Measurements from ENCODE around the gene PTEN.

Gene PTEN

DNA sequence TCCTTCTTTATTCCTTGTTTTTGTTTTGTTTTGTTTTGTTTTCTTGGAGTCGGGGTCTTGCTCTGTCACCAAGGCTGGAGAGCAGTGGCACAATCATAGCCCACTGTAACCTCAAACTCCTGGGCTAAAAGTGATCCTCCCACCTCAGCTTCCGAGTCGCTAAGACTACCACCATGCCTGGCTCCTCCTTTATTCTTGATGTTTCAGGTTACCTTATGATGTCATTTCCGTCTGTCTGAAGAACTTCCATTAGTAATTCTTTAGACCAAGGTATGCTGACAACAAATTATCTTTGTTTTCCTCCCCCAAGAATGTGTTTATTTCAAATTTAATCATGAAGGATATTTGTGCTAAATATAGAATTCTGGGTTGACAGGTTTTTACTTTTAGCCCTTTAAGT lies 27.3 kb upstream of the PTEN start:
- Histone ChIP-seq H3K4me3 (ENCODE audit: insufficient read depth, low read length, poor library complexity, severe bottlenecking) (no peak overlapping the region), H2AFZ (ENCODE audit: low read depth, low read length, severe bottlenecking) (no peak overlapping the region), H3K27me3 (ENCODE audit: low read length) (no peaks in the 10 kb centered on the region), H3K79me2 (ENCODE audit: insufficient read depth, low read length) (no peaks in the 10 kb centered on the region), H3K27ac (ENCODE audit: low read depth, low read length) (no peak overlapping the region), H3K9me2 (replicated peaks; ENCODE audit: insufficient read depth, low read length) (no peaks in the 10 kb centered on the region), H3K9ac (ENCODE audit: low read length) (no peak overlapping the region), H4K20me1 (ENCODE audit: low read depth, low read length) (no peaks in the 10 kb centered on the region), H3K36me3 (ENCODE audit: low read length) (no peaks in the 10 kb centered on the region), H3K4me2 (ENCODE audit: low read depth, low read length, poor library complexity, severe bottlenecking) (no peak overlapping the region), H3K9me3 (ENCODE audit: insufficient read depth, low read length) (no peaks in the 10 kb centered on the region), H3F3A (ENCODE audit: insufficient read depth) (no peaks in the 10 kb centered on the region)
- no peak for TF ChIP-seq EZH2phosphoT487 (conservative IDR thresholded peaks at IDR 0.05; ENCODE audit: low read length)
- TF ChIP-seq, protein P1, sequence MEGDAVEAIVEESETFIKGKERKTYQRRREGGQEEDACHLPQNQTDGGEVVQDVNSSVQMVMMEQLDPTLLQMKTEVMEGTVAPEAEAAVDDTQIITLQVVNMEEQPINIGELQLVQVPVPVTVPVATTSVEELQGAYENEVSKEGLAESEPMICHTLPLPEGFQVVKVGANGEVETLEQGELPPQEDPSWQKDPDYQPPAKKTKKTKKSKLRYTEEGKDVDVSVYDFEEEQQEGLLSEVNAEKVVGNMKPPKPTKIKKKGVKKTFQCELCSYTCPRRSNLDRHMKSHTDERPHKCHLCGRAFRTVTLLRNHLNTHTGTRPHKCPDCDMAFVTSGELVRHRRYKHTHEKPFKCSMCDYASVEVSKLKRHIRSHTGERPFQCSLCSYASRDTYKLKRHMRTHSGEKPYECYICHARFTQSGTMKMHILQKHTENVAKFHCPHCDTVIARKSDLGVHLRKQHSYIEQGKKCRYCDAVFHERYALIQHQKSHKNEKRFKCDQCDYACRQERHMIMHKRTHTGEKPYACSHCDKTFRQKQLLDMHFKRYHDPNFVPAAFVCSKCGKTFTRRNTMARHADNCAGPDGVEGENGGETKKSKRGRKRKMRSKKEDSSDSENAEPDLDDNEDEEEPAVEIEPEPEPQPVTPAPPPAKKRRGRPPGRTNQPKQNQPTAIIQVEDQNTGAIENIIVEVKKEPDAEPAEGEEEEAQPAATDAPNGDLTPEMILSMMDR (IDR thresholded peaks at IDR 0.05; ENCODE audit: insufficient read depth, low read length, poor library complexity, severe bottlenecking): no peak

GRCh38 chr10:87837445-87837844 lies 26.0 kb upstream of the PTEN start:
- Histone ChIP-seq H4K20me1 (ENCODE audit: low read depth, low read length) (no peaks in the 10 kb centered on the region), H3K9me2 (replicated peaks; ENCODE audit: insufficient read depth, low read length) (no peaks in the 10 kb centered on the region), H3K36me3 (ENCODE audit: low read length) (no peaks in the 10 kb centered on the region), H2AFZ (ENCODE audit: low read depth, low read length, severe bottlenecking) (no peak overlapping the region), H3K9me3 (ENCODE audit: insufficient read depth, low read length) (no peaks in the 10 kb centered on the region), H3K79me2 (ENCODE audit: insufficient read depth, low read length) (no peaks in the 10 kb centered on the region), H3K9ac (ENCODE audit: low read length) (no peak overlapping the region), H3K4me3 (ENCODE audit: insufficient read depth, low read length, poor library complexity, severe bottlenecking) (no peak overlapping the region), H3K4me2 (ENCODE audit: low read depth, low read length, poor library complexity, severe bottlenecking) (no peak overlapping the region), H3K27me3 (ENCODE audit: low read length) (no peaks in the 10 kb centered on the region), H3K27ac (ENCODE audit: low read depth, low read length) (no peak overlapping the region), H3F3A (ENCODE audit: insufficient read depth) (no peaks in the 10 kb centered on the region)
- no peak for TF ChIP-seq EZH2phosphoT487 (conservative IDR thresholded peaks at IDR 0.05; ENCODE audit: low read length)
- TF ChIP-seq, protein P1 (IDR thresholded peaks at IDR 0.05; ENCODE audit: insufficient read depth, low read length, poor library complexity, severe bottlenecking): no peak

GRCh38 chr10:87838650-87839049 lies 24.8 kb upstream of the PTEN start:
- no peaks in the 10 kb centered on the region for H3F3A ChIP-seq (ENCODE audit: insufficient read depth)
- no peak overlapping the region for H3K27ac ChIP-seq (ENCODE audit: low read depth, low read length)
- H2AFZ ChIP-seq (ENCODE audit: low read depth, low read length, severe bottlenecking): no peak overlapping the region
- H3K9me3 ChIP-seq (ENCODE audit: insufficient read depth, low read length): no peaks in the 10 kb centered on the region
- H3K9me2 ChIP-seq (replicated peaks; ENCODE audit: insufficient read depth, low read length): no peaks in the 10 kb centered on the region
- H3K9ac ChIP-seq (ENCODE audit: low read length): no peak overlapping the region
- H3K79me2 ChIP-seq (ENCODE audit: insufficient read depth, low read length): no peaks in the 10 kb centered on the region
- no peaks in the 10 kb centered on the region for H3K27me3 ChIP-seq (ENCODE audit: low read length)
- no peak overlapping the region for H3K4me2 ChIP-seq (ENCODE audit: low read depth, low read length, poor library complexity, severe bottlenecking)
- H4K20me1 ChIP-seq (ENCODE audit: low read depth, low read length): no peaks in the 10 kb centered on the region
- no peaks in the 10 kb centered on the region for H3K36me3 ChIP-seq (ENCODE audit: low read length)
- H3K4me3 ChIP-seq (ENCODE audit: insufficient read depth, low read length, poor library complexity, severe bottlenecking): no peak overlapping the region
- TF ChIP-seq, protein P1 (IDR thresholded peaks at IDR 0.05; ENCODE audit: insufficient read depth, low read length, poor library complexity, severe bottlenecking): no peak
- no peak for TF ChIP-seq EZH2phosphoT487 (conservative IDR thresholded peaks at IDR 0.05; ENCODE audit: low read length)

Data from SU-DHL-6 (cell line).